Measurements from ENCODE around the gene BTBD3.

GRCh38 chr20:11937230-11937629 is 19.5 kb downstream of the BTBD3 start:
- TF ChIP-seq POLR2A (IDR thresholded peaks at IDR 0.05; ENCODE audit: low read depth, low read length) (no peak), GATA2 (IDR thresholded peaks at IDR 0.05; ENCODE audit: insufficient read depth, insufficient read length, low read depth, low read length) (no peak), MAX (IDR thresholded peaks at IDR 0.05; ENCODE audit: insufficient read depth, insufficient read length) (no peak), POLR2AphosphoS5 (IDR thresholded peaks at IDR 0.05; ENCODE audit: insufficient read depth, low read depth, low read length) (no peak), MYC (IDR thresholded peaks at IDR 0.05; ENCODE audit: low read depth, low read length) (no peak)
- TF ChIP-seq, protein P1, sequence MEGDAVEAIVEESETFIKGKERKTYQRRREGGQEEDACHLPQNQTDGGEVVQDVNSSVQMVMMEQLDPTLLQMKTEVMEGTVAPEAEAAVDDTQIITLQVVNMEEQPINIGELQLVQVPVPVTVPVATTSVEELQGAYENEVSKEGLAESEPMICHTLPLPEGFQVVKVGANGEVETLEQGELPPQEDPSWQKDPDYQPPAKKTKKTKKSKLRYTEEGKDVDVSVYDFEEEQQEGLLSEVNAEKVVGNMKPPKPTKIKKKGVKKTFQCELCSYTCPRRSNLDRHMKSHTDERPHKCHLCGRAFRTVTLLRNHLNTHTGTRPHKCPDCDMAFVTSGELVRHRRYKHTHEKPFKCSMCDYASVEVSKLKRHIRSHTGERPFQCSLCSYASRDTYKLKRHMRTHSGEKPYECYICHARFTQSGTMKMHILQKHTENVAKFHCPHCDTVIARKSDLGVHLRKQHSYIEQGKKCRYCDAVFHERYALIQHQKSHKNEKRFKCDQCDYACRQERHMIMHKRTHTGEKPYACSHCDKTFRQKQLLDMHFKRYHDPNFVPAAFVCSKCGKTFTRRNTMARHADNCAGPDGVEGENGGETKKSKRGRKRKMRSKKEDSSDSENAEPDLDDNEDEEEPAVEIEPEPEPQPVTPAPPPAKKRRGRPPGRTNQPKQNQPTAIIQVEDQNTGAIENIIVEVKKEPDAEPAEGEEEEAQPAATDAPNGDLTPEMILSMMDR (IDR thresholded peaks at IDR 0.05; ENCODE audit: extremely low read depth in 1 of 2, insufficient read depth in 1 of 2, low read depth in 1 of 2, low read length in 2 of 2) = no peak

Data from endothelial cell of umbilical vein (primary cell).